HG03060 (cell line): ENCODE results near the gene ZSCAN5A.
"Not testable (repeated sequence)": the region's sequence is repeated elsewhere in the genome, so short reads cannot be mapped to it uniquely, and the experiment has no call there.

Experiments
- ATAC-seq: cut with Tn5 transposase; IDR thresholded peaks from one replicate; pipeline ENCODE4 v1.9.1; 2021; ENCODE audit warnings: low read depth, moderate number of reproducible peaks; ENCODE audit not compliant: unreplicated experiment

Gene ZSCAN5A

GRCh38 chr19:56217039-56217949, 97.3 kb downstream of the ZSCAN5A start:
- no peak for ATAC-seq

- ATAC-seq = no peak
Measured at GRCh38 chr19:56211718-56212117, 102.9 kb downstream of the ZSCAN5A start.

- not testable (repeated sequence) for ATAC-seq
Measured at GRCh38 chr19:56210036-56210435, 104.6 kb downstream of the ZSCAN5A start.

GRCh38 chr19:56209091-56209490, 105.5 kb downstream of the ZSCAN5A start:
- ATAC-seq = no peak

GRCh38 chr19:56207581-56207980, 107.1 kb downstream of the ZSCAN5A start:
- not testable (repeated sequence) for ATAC-seq

- no peak for ATAC-seq
Measured at GRCh38 chr19:56201973-56202372, 112.7 kb downstream of the ZSCAN5A start, which contains the start of gene ZSCAN5C. TSS of gene ZSCAN5C (plus strand) at chr19:56202273. CDS start at chr19:56205914, 3,641 bp downstream.

- ATAC-seq = no peak
Measured at GRCh38 chr19:56199687-56200086, 115.0 kb downstream of the ZSCAN5A start.

GRCh38 chr19:56197646-56198045, 117.0 kb downstream of the ZSCAN5A start, which contains the start of gene ZSCAN5B:
TSS of gene ZSCAN5B (minus strand) at chr19:56197783. CDS start at chr19:56193052, 4,731 bp downstream.
- not testable (repeated sequence) for ATAC-seq

GRCh38 chr19:56193981-56194640, 120.5 kb downstream of the ZSCAN5A start:
- ATAC-seq = no peak

- ATAC-seq = no peak
Measured at GRCh38 chr19:56191711-56192110, 122.9 kb downstream of the ZSCAN5A start.

GRCh38 chr19:56191115-56191514, 123.5 kb downstream of the ZSCAN5A start:
- no peak for ATAC-seq

- no peak for ATAC-seq
Measured at GRCh38 chr19:56189785-56190184, 124.9 kb downstream of the ZSCAN5A start.

- no peak for ATAC-seq
Measured at GRCh38 chr19:56177564-56178243, 136.9 kb downstream of the ZSCAN5A start.

GRCh38 chr19:56176881-56177280, 137.8 kb downstream of the ZSCAN5A start:
- ATAC-seq = no peak

GRCh38 chr19:56176310-56176709, 138.3 kb downstream of the ZSCAN5A start:
- ATAC-seq = not testable (repeated sequence)

GRCh38 chr19:56175861-56176307, 138.8 kb downstream of the ZSCAN5A start, which contains the start of gene GALP:
TSS of gene GALP (plus strand) at chr19:56176008. CDS start at chr19:56177109, 1,101 bp downstream.
- ATAC-seq = not testable (repeated sequence)

- no peak for ATAC-seq
Measured at GRCh38 chr19:56174550-56174949, 140.1 kb downstream of the ZSCAN5A start.

GRCh38 chr19:56174086-56174485, 140.6 kb downstream of the ZSCAN5A start:
- no peak for ATAC-seq
